ENCODE measurements around the gene C6.

C6 gene

DNA sequence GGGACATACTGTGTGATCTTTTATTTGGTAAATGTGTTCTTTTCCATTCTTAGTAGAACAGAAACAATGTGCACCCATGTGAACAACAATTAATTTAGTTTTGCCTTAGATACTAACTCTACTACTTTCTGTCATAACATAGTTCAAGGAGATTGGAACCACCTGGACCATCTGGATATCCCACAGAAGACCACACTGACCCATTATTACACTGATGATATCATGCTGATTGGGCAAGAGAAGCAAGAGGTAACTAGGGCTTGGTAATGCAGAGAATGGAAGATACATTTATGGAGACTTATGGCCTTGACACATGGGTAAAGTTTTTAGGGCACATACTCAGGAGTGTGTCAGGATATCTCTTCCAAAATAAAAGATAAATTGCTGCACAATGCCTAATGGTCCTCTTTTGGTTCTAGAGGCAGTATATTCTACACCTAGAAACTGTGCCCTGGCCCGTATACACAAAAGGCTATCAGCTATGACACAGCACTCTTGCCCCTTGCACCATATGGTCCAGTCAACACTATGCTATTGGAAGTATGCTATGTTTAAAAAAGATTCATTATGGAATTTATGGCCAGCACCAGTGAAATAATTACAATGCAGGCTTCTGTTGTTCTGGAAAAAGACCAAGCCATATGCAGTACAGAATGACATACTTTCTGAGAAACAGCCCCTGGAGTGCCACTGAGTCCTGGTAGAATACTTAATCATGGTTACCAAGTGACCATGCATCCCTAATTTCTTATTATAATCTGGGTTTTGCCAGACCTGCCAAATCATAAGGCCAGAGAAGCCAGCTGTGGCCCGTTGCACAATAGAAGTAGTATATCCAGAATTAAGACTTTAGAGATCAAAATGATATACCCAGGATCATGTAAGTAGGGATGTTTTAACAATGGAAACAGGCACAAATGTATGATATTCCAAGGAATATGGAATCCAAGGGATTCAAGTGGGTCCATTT, 100.6 kb downstream of the C6 start:
- no peak overlapping the region for H3K4ac ChIP-seq (ENCODE audit: low read length)
- H2BK12ac ChIP-seq (ENCODE audit: low read length): no peak overlapping the region
- no peak for DNase-seq (ENCODE audit: low spot score)
- H3K9me3 ChIP-seq (replicated peaks in 1 of 2; ENCODE audit: control insufficient read depth in 2 of 2, insufficient read depth in 1 of 2, low read depth in 1 of 2, low read length in 2 of 2): no peaks in the 10 kb centered on the region
- no CpG with 5 or more reads among the region's 2 CpGs for WGBS, 2 donors (ENCODE audit: extremely low coverage in 2 of 2, insufficient read length in 2 of 2, insufficient replicate concordance in 1 of 2)
- no peak overlapping the region for H2BK15ac ChIP-seq (ENCODE audit: low read length)
- H2BK5ac ChIP-seq (ENCODE audit: low read length): no peak overlapping the region
- no peak overlapping the region for H3K27ac ChIP-seq (replicated peaks; ENCODE audit: low read length)
- H3K79me1 ChIP-seq (ENCODE audit: low read depth, low read length): no peaks in the 10 kb centered on the region
- H3K9ac ChIP-seq (ENCODE audit: low read depth, low read length, poor library complexity): no peak overlapping the region
- H3K23ac ChIP-seq (ENCODE audit: low read depth, low read length, poor library complexity): no peak overlapping the region
- H3K4me1 ChIP-seq (ENCODE audit: control insufficient read depth in 2 of 2, insufficient read depth in 1 of 2, low read depth in 1 of 2, low read length in 2 of 2): no peaks in the 10 kb centered on the region
- H2AK5ac ChIP-seq (ENCODE audit: low read depth, low read length): no peak overlapping the region
- H3K4me2 ChIP-seq (ENCODE audit: insufficient read depth, low read length, poor library complexity, severe bottlenecking): no peak overlapping the region
- H3K36me3 ChIP-seq (replicated peaks in 1 of 2; ENCODE audit: control insufficient read depth in 2 of 2, insufficient read depth in 2 of 2, low read length in 2 of 2): no peaks in the 10 kb centered on the region
- no peak overlapping the region for H3K18ac ChIP-seq (ENCODE audit: low read length)
- no peak overlapping the region for H3K4me3 ChIP-seq (ENCODE audit: low read length in 2 of 2)
- no peak overlapping the region for H4K91ac ChIP-seq (ENCODE audit: low read depth, low read length, poor library complexity)
- H3K14ac ChIP-seq (ENCODE audit: low read length): no peak overlapping the region
- H2BK120ac ChIP-seq (ENCODE audit: low read depth, low read length): no peak overlapping the region
- no peaks in the 10 kb centered on the region for H3K27me3 ChIP-seq (ENCODE audit: control insufficient read depth in 3 of 3, insufficient read depth in 3 of 3, low read depth in 1 of 3, low read length in 3 of 3)
- no peak overlapping the region for H2AFZ ChIP-seq (ENCODE audit: low read length)
- H4K8ac ChIP-seq (ENCODE audit: low read depth, low read length): no peak overlapping the region

DNA sequence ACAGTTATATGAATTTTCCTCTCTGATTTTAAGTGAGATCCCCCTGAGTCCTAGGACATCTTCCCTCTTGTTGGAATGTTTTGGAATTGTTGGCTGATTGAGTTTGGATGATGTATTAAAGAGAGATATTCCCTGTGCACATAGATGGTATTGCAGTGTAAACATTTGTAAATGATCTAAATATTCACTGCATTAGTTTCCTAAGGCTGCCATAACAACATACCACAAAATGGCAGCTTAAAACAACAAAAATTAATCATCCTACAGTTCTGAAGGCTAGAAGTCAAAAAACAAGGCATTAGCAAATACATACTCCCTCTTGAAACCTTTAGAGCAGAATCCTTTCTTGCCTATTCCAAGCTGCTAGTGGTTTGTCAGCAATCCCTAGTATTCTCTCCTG, 104.1 kb downstream of the C6 start:
- Histone ChIP-seq H4K8ac (ENCODE audit: low read depth, low read length) (no peak overlapping the region), H2BK120ac (ENCODE audit: low read depth, low read length) (no peak overlapping the region), H3K14ac (ENCODE audit: low read length) (no peak overlapping the region), H3K27me3 (ENCODE audit: control insufficient read depth in 3 of 3, insufficient read depth in 3 of 3, low read depth in 1 of 3, low read length in 3 of 3) (no peaks in the 10 kb centered on the region), H2BK12ac (ENCODE audit: low read length) (no peak overlapping the region), H3K9me3 (replicated peaks in 1 of 2; ENCODE audit: control insufficient read depth in 2 of 2, insufficient read depth in 1 of 2, low read depth in 1 of 2, low read length in 2 of 2) (no peaks in the 10 kb centered on the region), H3K4ac (ENCODE audit: low read length) (no peak overlapping the region), H3K27ac (replicated peaks; ENCODE audit: low read length) (no peak overlapping the region), H2AK5ac (ENCODE audit: low read depth, low read length) (no peak overlapping the region), H2BK15ac (ENCODE audit: low read length) (no peak overlapping the region), H3K23ac (ENCODE audit: low read depth, low read length, poor library complexity) (no peak overlapping the region), H3K36me3 (replicated peaks in 1 of 2; ENCODE audit: control insufficient read depth in 2 of 2, insufficient read depth in 2 of 2, low read length in 2 of 2) (no peaks in the 10 kb centered on the region), H3K79me1 (ENCODE audit: low read depth, low read length) (no peaks in the 10 kb centered on the region), H4K91ac (ENCODE audit: low read depth, low read length, poor library complexity) (no peak overlapping the region), H3K9ac (ENCODE audit: low read depth, low read length, poor library complexity) (no peak overlapping the region), H3K4me1 (ENCODE audit: control insufficient read depth in 2 of 2, insufficient read depth in 1 of 2, low read depth in 1 of 2, low read length in 2 of 2) (no peaks in the 10 kb centered on the region), H2BK5ac (ENCODE audit: low read length) (no peak overlapping the region), H2AFZ (ENCODE audit: low read length) (no peak overlapping the region), H3K4me3 (ENCODE audit: low read length in 2 of 2) (no peak overlapping the region), H3K4me2 (ENCODE audit: insufficient read depth, low read length, poor library complexity, severe bottlenecking) (no peak overlapping the region), H3K18ac (ENCODE audit: low read length) (no peak overlapping the region)
- DNase-seq (ENCODE audit: low spot score): no peak

DNA sequence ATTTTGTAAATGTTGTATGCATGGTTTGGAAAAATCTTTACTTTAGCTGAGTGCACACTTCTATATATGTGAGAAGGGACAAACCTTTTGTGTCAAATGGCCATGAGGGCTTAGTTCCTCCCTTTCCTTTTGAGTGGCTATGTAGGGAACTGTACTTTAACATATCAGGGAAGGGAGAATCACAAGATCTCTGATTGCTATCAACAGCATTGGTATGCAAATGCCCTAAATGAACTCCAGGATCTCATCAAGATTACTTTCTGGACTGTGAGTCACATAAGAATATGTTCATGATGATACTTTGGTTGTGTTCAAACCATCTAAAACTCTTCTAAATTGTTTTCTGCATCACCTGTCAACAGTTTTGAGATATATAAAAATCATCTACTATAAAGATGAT, 111.0 kb downstream of the C6 start:
- H3K4me1 ChIP-seq (ENCODE audit: control insufficient read depth in 2 of 2, insufficient read depth in 1 of 2, low read depth in 1 of 2, low read length in 2 of 2): no peaks in the 10 kb centered on the region
- no peak overlapping the region for H3K23ac ChIP-seq (ENCODE audit: low read depth, low read length, poor library complexity)
- no peak overlapping the region for H3K9ac ChIP-seq (ENCODE audit: low read depth, low read length, poor library complexity)
- H3K4me3 ChIP-seq (ENCODE audit: low read length in 2 of 2): no peak overlapping the region
- no peak for DNase-seq (ENCODE audit: low spot score)
- no peak overlapping the region for H2BK120ac ChIP-seq (ENCODE audit: low read depth, low read length)
- H2BK12ac ChIP-seq (ENCODE audit: low read length): no peak overlapping the region
- no peaks in the 10 kb centered on the region for H3K27me3 ChIP-seq (ENCODE audit: control insufficient read depth in 3 of 3, insufficient read depth in 3 of 3, low read depth in 1 of 3, low read length in 3 of 3)
- no peak overlapping the region for H3K27ac ChIP-seq (replicated peaks; ENCODE audit: low read length)
- H3K18ac ChIP-seq (ENCODE audit: low read length): no peak overlapping the region
- no peak overlapping the region for H2BK15ac ChIP-seq (ENCODE audit: low read length)
- no peak overlapping the region for H3K14ac ChIP-seq (ENCODE audit: low read length)
- H2BK5ac ChIP-seq (ENCODE audit: low read length): no peak overlapping the region
- no peak overlapping the region for H3K4me2 ChIP-seq (ENCODE audit: insufficient read depth, low read length, poor library complexity, severe bottlenecking)
- H4K8ac ChIP-seq (ENCODE audit: low read depth, low read length): no peak overlapping the region
- H4K91ac ChIP-seq (ENCODE audit: low read depth, low read length, poor library complexity): no peak overlapping the region
- H3K4ac ChIP-seq (ENCODE audit: low read length): no peak overlapping the region
- H2AFZ ChIP-seq (ENCODE audit: low read length): no peak overlapping the region
- no peak overlapping the region for H2AK5ac ChIP-seq (ENCODE audit: low read depth, low read length)
- no peaks in the 10 kb centered on the region for H3K9me3 ChIP-seq (replicated peaks in 1 of 2; ENCODE audit: control insufficient read depth in 2 of 2, insufficient read depth in 1 of 2, low read depth in 1 of 2, low read length in 2 of 2)
- H3K79me1 ChIP-seq (ENCODE audit: low read depth, low read length): no peaks in the 10 kb centered on the region
- H3K36me3 ChIP-seq (replicated peaks in 1 of 2; ENCODE audit: control insufficient read depth in 2 of 2, insufficient read depth in 2 of 2, low read length in 2 of 2): no peaks in the 10 kb centered on the region

DNA sequence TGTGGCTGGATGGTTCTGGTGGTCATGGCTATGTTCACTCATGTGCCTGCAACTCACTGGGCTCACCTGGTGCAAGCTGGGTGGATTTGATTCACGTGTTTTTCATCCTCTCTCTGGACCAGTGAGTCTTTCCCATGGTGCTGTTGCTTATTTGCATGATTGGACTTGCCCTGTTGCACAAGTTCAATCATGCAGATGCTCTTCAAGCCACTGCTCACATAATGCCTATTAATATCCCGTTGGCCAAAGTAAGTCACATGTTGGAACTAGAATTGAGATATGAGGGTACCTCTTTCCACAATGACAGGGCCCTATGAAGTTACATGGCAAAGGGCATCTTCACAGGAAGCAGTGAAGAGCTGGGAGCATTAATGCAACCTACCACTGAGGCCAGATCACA, 115.7 kb downstream of the C6 start:
- Histone ChIP-seq H3K27ac (replicated peaks; ENCODE audit: low read length) (no peak overlapping the region), H3K27me3 (ENCODE audit: control insufficient read depth in 3 of 3, insufficient read depth in 3 of 3, low read depth in 1 of 3, low read length in 3 of 3) (no peaks in the 10 kb centered on the region), H4K91ac (ENCODE audit: low read depth, low read length, poor library complexity) (no peak overlapping the region), H3K9me3 (replicated peaks in 1 of 2; ENCODE audit: control insufficient read depth in 2 of 2, insufficient read depth in 1 of 2, low read depth in 1 of 2, low read length in 2 of 2) (no peaks in the 10 kb centered on the region), H3K18ac (ENCODE audit: low read length) (no peak overlapping the region), H2BK120ac (ENCODE audit: low read depth, low read length) (no peak overlapping the region), H4K8ac (ENCODE audit: low read depth, low read length) (no peak overlapping the region), H3K23ac (ENCODE audit: low read depth, low read length, poor library complexity) (no peak overlapping the region), H3K14ac (ENCODE audit: low read length) (no peak overlapping the region), H2AK5ac (ENCODE audit: low read depth, low read length) (no peak overlapping the region), H2BK15ac (ENCODE audit: low read length) (no peak overlapping the region), H2BK12ac (ENCODE audit: low read length) (no peak overlapping the region), H3K4me1 (ENCODE audit: control insufficient read depth in 2 of 2, insufficient read depth in 1 of 2, low read depth in 1 of 2, low read length in 2 of 2) (no peaks in the 10 kb centered on the region), H3K79me1 (ENCODE audit: low read depth, low read length) (no peaks in the 10 kb centered on the region), H3K4me2 (ENCODE audit: insufficient read depth, low read length, poor library complexity, severe bottlenecking) (no peak overlapping the region), H3K9ac (ENCODE audit: low read depth, low read length, poor library complexity) (no peak overlapping the region), H2BK5ac (ENCODE audit: low read length) (no peak overlapping the region), H3K4me3 (ENCODE audit: low read length in 2 of 2) (no peak overlapping the region), H2AFZ (ENCODE audit: low read length) (no peak overlapping the region), H3K4ac (ENCODE audit: low read length) (no peak overlapping the region), H3K36me3 (replicated peaks in 1 of 2; ENCODE audit: control insufficient read depth in 2 of 2, insufficient read depth in 2 of 2, low read length in 2 of 2) (no peaks in the 10 kb centered on the region)
- WGBS, 2 donors (ENCODE audit: extremely low coverage in 2 of 2, insufficient read length in 2 of 2, insufficient replicate concordance in 1 of 2): no CpG with 5 or more reads among the region's 2 CpGs
- no peak for DNase-seq (ENCODE audit: low spot score)

Measured in neuronal stem cell (in vitro differentiated cells).